HT1080 (cell line): ENCODE measurements around the gene RPS6KA6. TPM values are rescaled to one million over a fixed set of nuclear protein-coding genes. Genes with fewer than 3 reads are reported as not detected.
"Not testable (repeated sequence)": the region's sequence is repeated elsewhere in the genome, so short reads cannot be mapped to it uniquely, and the experiment has no call there.

Experiments used
- DNase-seq: peaks from one replicate; pipeline ENCODE4 v3.0.0-alpha.2; 2015; ENCODE audit warnings: low read depth
- total RNA-seq: library from RNA; depleted of rRNA; stranded (reverse); fragments of >200 nt; shearing (Covaris generic); gene quantifications from 2 replicates; pipeline ENCODE4 v1.2.3, GENCODE V29; 2014

Gene RPS6KA6
- total RNA-seq, 1 experiment from 2014 or later: not detected

- no peak for DNase-seq
Observed at GRCh38 chrX:84165711-84166110, 22.3 kb downstream of the RPS6KA6 start.

- no peak for DNase-seq
Observed at GRCh38 chrX:84162401-84162800, 25.6 kb downstream of the RPS6KA6 start.

GRCh38 chrX:84161641-84162040, 26.4 kb downstream of the RPS6KA6 start:
- no peak for DNase-seq

DNA sequence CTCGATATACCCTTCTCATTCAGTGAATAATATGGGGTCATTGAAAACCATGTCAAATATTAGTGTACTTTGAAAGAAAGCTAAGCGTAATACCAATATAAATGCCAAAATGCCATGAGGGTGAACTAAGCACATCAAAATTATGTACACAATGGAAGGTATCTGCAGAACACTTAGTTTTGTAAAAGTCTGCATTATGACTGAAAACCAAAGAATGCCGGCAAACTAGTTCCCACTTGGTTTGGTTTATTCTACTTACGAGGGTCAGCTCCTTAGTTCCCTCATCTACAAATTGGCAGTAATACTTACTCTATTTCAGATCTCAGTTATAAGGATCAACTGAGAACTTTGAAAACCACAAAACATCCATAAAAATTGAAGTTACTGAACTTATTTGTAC, 27.3 kb downstream of the RPS6KA6 start:
- no peak for DNase-seq

DNA sequence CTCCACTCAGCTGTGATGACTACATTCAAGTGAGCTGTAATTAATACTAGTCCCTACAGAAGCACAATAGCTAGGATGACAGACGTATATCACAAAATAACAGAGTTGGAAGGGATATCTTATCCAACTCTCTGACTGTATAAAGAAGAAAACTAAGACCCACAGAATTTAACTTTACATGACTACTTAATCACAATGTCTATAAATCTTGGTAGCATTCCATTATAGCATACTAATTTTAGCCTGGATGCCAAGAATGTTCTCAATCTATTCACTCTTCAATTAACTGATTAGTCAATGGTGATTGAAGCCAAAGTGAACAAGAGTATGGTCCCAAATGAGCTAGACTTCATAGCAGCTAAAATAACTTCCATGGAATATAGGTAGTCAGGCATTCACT, 31.2 kb downstream of the RPS6KA6 start:
- DNase-seq: no peak

DNA sequence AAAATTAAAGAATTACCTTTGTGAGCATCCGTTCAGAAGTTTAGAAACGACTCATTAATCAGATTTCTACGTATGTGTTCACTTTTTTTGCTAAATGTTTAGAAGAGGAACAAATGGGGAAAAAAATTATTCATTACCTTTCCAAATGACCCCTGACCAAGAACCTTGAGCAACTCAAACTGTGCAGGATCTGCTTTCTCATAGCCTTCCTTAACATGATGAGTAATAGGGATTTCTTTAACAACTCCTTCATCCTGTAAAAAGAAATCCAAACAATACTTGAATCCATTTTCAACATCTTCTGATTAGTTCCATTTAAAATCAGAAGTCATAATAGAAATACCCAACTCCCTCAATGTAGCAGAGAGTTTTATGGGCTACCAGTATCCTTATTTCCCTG, 32.1 kb downstream of the RPS6KA6 start:
- no peak for DNase-seq

DNA sequence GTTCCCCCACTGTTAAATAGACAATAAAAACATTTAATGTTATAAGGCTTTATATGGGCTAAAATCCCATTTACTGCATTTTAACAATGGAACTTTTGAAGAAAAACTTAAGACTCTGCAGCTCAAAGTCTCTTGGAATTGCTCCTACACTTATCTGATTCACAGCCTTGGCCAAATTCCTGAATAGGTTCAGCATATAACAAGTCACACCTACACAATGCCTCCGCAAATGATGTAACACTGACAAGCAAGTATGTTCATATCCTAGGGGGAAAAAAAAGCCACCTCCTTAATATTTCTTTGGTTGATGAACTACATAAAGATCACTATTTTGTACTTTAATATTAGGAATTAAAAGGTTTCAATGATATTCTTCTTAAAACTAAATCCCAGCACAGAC, 34.5 kb downstream of the RPS6KA6 start:
- DNase-seq: no peak

GRCh38 chrX:84144991-84145390, 43.0 kb downstream of the RPS6KA6 start:
- DNase-seq: no peak

DNA sequence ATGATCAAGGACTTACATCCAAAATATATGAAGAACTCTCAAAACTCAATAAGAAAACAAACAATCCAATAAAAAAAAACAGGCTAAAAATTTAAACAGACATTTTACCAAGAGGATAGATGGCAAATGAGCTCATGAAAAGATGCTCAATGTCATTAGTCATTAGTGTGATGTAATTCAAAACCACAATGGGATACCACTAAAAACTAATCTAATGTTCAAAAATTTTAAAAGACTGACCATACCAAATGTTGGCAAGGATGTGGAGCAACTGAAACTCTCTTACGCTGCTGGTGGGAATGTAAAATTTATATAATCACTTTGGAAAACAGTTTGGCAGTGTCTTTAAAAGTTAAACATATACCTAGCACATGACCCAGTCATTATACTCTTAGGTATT, 43.7 kb downstream of the RPS6KA6 start:
- DNase-seq: peak; percentile 0

DNA sequence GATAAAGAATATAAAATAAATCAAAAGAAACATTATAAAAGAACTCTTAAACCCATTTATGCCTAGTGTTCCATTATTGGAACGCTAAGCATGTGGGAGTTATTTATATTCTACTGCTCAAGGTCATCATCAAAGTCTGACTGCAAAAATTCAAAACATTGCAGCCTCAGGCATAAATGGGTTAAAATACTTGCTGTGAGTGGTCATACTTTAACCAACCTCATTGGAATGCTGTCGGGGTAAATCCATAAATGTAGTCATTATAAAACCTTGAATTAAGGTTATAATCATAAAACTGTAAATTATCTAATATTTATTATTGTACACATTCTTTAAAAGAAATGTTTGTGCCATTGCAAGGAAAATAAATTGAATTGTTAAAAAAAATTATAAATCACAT, 55.0 kb downstream of the RPS6KA6 start:
- no peak for DNase-seq

DNA sequence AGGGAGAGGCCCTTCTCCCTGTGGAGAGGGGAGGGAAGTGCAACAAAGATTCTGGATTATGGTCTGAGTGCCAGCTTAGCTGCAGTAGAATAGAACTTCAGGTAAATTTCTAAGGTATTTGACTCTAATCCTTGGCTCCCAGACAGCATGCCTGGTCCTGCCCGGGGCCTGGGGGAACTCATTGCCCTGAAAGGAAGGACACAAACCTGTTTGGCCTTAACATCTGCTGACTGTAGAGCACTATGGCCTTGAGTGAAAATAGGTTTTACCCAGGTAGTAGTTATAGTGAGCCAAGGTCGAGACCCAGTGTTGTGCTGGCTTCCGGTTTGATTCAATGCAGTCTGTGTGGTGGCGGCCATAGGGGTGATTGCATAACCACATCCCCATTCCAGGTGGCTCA, 64.4 kb downstream of the RPS6KA6 start:
- DNase-seq: no peak

DNA sequence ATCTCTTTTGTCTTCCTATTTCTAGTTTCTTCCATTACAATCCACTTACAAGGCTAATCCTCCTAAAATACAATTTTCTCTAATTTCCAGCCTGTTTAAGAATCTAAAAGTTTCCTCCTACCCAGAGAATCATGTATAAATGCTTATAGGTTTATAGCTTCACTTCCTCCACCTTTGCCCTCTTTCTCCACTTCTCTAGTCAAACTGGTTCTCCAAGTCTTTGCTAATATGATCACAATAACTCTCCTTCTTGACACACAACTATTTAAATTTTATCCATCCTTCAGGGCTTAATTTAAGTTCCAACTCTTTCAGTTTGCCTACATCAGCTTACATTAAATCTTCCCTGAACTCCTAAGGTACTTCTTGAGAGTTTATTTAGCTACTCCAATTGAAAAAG, 69.2 kb downstream of the RPS6KA6 start:
- no peak for DNase-seq

DNA sequence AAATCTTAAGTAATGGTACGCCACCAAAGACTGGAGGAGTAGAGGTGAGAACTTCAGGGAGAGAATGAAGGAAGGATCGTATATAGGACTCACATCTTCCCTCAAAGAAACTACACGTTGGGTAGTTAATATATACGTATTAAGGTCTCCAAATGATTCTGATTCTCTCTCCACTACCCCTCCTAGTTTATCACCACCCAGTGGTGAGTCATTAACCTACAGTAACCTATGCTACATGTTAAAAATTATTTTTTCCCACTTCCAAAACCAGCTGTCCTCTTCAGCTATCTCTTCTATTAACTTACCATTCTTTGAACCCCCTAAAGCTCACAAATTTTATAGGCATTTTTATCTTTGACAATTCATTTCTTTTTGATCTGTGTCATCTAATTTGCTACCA, 69.7 kb downstream of the RPS6KA6 start:
- no peak for DNase-seq

DNA sequence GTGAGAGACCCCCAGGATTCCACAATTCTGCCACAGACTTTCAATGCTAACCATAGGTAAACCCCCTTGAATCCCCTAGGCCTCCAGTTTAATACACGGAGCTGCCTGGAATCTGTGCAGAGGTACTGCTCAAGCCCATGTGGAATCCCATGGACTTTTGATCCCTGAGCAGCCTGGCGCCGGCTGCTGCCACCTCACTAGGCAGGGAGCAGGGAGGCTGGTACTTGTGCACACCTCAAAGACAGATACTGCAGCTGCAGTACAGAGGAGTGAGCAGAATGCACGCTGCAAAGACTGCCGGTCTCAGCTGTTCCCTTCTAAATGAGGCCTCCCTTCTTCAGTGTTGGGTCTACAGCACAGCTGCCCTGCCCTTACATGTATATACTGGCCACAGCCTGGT, 79.4 kb downstream of the RPS6KA6 start:
- no peak for DNase-seq

GRCh38 chrX:84099120-84099519, 88.9 kb downstream of the RPS6KA6 start:
- no peak for DNase-seq

- DNase-seq: not testable (repeated sequence)
Observed at GRCh38 chrX:84079479-84080197, 108.4 kb downstream of the RPS6KA6 start.

- no peak for DNase-seq
Observed at GRCh38 chrX:84078991-84079390, 109.0 kb downstream of the RPS6KA6 start.

GRCh38 chrX:84064814-84065213, 123.2 kb downstream of the RPS6KA6 start:
- DNase-seq: no peak

DNA sequence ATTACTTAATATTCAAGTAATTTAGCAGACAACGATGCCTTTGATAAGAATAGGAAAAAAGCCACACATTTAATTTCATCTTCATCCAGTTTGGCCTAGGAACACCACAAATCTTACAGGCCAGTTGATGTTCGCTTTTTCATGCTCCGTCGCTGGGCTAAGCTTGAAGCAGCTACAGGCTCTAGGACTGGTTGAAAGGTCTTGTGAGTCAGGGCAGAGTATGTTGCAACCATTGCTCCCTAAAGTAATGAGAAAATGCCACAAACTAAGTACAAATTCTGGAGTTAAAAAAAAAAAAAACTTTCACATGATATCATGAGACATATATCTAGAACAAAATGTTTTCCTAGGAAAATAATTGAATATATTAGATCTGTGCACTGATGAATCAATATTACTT, 123.8 kb downstream of the RPS6KA6 start:
- no peak for DNase-seq

DNA sequence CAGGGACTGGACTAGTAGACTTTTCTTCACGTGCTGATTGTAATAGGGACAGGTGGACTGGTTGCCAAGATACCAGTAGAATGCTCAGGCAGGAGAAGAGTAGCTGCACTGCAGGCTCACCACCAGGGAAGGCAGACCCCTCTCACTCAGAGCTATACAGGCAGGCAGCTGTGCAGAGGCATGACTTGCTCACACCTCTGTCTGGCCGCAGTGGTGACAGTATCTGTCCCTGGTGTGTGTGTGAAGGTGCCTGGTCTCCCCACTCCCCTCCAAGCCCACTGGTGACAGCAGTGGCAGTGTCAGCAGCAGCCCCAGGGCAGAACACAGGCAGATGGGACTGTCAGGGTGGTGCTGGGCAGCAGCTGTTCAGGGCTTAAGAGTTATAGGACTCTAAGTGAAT, 140.7 kb downstream of the RPS6KA6 start:
- no peak for DNase-seq

DNA sequence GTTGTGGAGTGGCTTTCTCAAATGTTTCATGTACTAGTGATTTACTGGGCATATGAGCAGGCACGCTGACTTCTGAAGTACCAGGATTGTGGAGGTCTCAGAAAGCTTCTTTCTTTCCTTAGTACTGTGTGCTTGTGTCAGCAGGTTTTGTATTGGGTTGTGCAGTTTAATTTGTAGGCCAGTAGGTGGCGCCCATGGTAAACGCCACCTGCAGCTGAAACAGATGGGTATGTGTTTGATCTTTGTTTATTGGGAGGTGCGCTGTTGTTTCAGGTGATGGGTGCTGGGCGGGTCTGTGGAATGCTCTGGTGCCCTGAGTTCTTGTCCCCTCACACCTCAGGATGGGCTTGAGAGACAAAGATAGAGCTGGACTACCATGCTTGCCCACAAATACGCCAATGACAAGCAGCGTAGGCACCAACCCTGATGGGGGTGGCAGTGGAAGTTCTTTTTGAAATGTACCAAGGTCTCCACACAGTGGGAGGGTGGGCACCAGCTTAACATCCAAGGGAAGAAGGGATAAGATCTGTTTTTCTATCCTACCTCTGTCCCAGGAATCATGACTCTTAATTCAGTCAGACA, 141.5 kb downstream of the RPS6KA6 start:
- peak; percentile 15 for DNase-seq

GRCh38 chrX:84044051-84044450, 143.9 kb downstream of the RPS6KA6 start:
- DNase-seq: peak; percentile 18
